CD4-positive, alpha-beta T cell (primary cell): Measurements from ENCODE around the gene SUGT1. TPM values are rescaled to one million over a fixed set of nuclear protein-coding genes. Genes with fewer than 3 reads are reported as not detected.

Source experiments
- ATAC-seq: fragments of 200-7000 bp; cut with Tn5 transposase; one replicate; pipeline ENCODE4 v1.10.0; 2022; ENCODE audit warnings: mild to moderate bottlenecking; ENCODE audit not compliant: poor library complexity
- CTCF ChIA-PET: fragments of 350-600 bp; sonication (Branson Sonifier 250); formaldehyde crosslinking; loops from one replicate; lab custom pipeline; 2021; ENCODE audit warnings: antibody characterized with exemption, inconsistent platforms; lab: Charles Lee
- POLR2A ChIA-PET: fragments of 350-600 bp; sonication (Branson Sonifier 250); formaldehyde crosslinking; loops from one replicate; lab custom pipeline; 2021; ENCODE audit warnings: antibody characterized with exemption, inconsistent platforms; lab: Charles Lee
- DNase-seq, 14 experiments: peaks; one replicate each; pipeline ENCODE4 v3.0.0-alpha.2; 2013 to 2020; ENCODE audit warnings: mixed read lengths in 2 of 14
- H3K27ac ChIP-seq, 2 donors: one replicate each; pipeline versions ENCODE4 v1.5.1 to v1.7.0; 2013; ENCODE audit warnings: low read length in 2 of 2, low read depth in 1 of 2, mild to moderate bottlenecking in 1 of 2
- H3K27me3 ChIP-seq, 2 experiments: 1 replicate in 1 of 2; 2 replicates in 1 of 2; pipeline versions ENCODE4 v1.6.1 to v1.7.0; 2013; ENCODE audit warnings: low read length in 2 of 2, control low read depth in 1 of 2, mild to moderate bottlenecking in 1 of 2, moderate library complexity in 1 of 2; ENCODE audit not compliant: insufficient read depth in 2 of 2, control insufficient read depth in 1 of 2
- H3K36me3 ChIP-seq: one replicate; pipeline ENCODE4 v1.6.1; 2013; ENCODE audit warnings: low read length, control low read depth; ENCODE audit not compliant: insufficient read depth
- H3K4me1 ChIP-seq: one replicate; pipeline ENCODE4 v1.6.1; 2013; ENCODE audit warnings: low read length, control low read depth; ENCODE audit not compliant: insufficient read depth
- H3K4me3 ChIP-seq: one replicate; pipeline ENCODE4 v1.5.1; 2013; ENCODE audit warnings: mild to moderate bottlenecking, low read length, moderate library complexity
- H3K9me3 ChIP-seq, 2 experiments: 1 replicate in 1 of 2; 2 replicates in 1 of 2; pipeline versions ENCODE4 v1.6.1 to v1.7.0; 2013; ENCODE audit warnings: low read length in 2 of 2, mild to moderate bottlenecking in 2 of 2, control low read depth in 1 of 2, moderate library complexity in 1 of 2; ENCODE audit not compliant: control insufficient read depth in 1 of 2, insufficient read depth in 1 of 2
- H3K27ac Mint-ChIP-seq: one replicate; pipeline ENCODE4 v1.8.0; 2020; ENCODE audit warnings: mixed read lengths
- H3K27me3 Mint-ChIP-seq: one replicate; pipeline ENCODE4 v1.8.0; 2021; ENCODE audit warnings: mixed read lengths
- H3K36me3 Mint-ChIP-seq: one replicate; pipeline ENCODE4 v1.8.0; 2021; ENCODE audit warnings: low read depth, mixed read lengths
- H3K4me1 Mint-ChIP-seq: one replicate; pipeline ENCODE4 v1.8.0; 2021; ENCODE audit warnings: low read depth, mixed read lengths
- H3K4me3 Mint-ChIP-seq: one replicate; pipeline ENCODE4 v1.8.0; 2020; ENCODE audit warnings: mild to moderate bottlenecking, mixed read lengths
- H3K9me3 Mint-ChIP-seq: one replicate; pipeline ENCODE4 v1.8.0; 2020; ENCODE audit warnings: mixed read lengths
- intact Hi-C, 2 experiments: fragments of 100-400 bp; cut with DNase I in 1 of 2; cut with micrococcal nuclease in 1 of 2; formaldehyde crosslinking; loops; one replicate each; pipeline versions ENCODE4 v1.15.1 to v1.9.0; 2023 to 2025; cut with DNase I, micrococcal nuclease
- total RNA-seq, 174 experiments: library from RNA in 2 of 174; stranded (reverse) in 2 of 174; gene quantifications; one replicate each; pipeline ENCODE4 v1.2.3 and lab custom pipeline; 2021 to 2026
- TF ChIP-seq, protein P1 (sequence below): fragments of 200-600 bp; IDR thresholded peaks from one replicate; pipeline ENCODE4 v1.8.0; 2022; ENCODE audit warnings: antibody characterized with exemption, mild to moderate bottlenecking

SUGT1 gene
- total RNA-seq, 2 experiments from 2014 or later = 18.5 to 20.1 TPM

DNA sequence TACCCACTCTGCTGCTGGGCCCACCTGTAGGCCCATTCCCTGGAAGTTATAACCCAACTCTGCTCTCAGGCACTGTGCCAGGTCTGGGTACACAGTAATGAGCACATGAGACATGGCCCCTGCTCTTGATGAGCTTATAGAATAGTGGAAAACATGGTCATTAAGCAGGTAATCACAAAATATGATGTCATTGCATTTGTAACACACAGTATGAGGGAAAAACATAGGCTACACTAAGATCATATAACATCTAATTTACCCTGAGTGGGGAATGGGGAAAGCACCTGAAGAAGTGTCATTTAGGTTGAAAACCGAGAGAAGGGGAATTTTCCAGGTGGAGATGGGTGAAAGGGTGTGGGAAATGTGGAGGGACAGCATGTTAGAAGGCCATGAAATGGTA lies 90.9 kb downstream of the SUGT1 start:
- Histone ChIP-seq H3K4me1 (peaks cover 7% of the 10 kb centered on the region), H3K27me3 (peaks cover 31 to 33% of the 10 kb centered on the region in 2 experiments), H3K9me3 (peaks cover 0 to 9% of the 10 kb centered on the region in 2 experiments), H3K27ac (no peak overlapping the region), H3K4me3 (no peak overlapping the region), H3K36me3 (no peaks in the 10 kb centered on the region)
- ATAC-seq (no peak), DNase-seq (no peak)
- H3K9me3 Mint-ChIP-seq = peaks cover 3% of the 10 kb centered on the region
- intact Hi-C loops = no loop called here
- H3K4me3 Mint-ChIP-seq = no peak overlapping the region
- H3K27ac Mint-ChIP-seq = no peak overlapping the region
- ChIA-PET CTCF (no interaction called here), POLR2A (no interaction called here)
- TF ChIP-seq, protein P1, sequence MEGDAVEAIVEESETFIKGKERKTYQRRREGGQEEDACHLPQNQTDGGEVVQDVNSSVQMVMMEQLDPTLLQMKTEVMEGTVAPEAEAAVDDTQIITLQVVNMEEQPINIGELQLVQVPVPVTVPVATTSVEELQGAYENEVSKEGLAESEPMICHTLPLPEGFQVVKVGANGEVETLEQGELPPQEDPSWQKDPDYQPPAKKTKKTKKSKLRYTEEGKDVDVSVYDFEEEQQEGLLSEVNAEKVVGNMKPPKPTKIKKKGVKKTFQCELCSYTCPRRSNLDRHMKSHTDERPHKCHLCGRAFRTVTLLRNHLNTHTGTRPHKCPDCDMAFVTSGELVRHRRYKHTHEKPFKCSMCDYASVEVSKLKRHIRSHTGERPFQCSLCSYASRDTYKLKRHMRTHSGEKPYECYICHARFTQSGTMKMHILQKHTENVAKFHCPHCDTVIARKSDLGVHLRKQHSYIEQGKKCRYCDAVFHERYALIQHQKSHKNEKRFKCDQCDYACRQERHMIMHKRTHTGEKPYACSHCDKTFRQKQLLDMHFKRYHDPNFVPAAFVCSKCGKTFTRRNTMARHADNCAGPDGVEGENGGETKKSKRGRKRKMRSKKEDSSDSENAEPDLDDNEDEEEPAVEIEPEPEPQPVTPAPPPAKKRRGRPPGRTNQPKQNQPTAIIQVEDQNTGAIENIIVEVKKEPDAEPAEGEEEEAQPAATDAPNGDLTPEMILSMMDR = no peak
- H3K27me3 Mint-ChIP-seq = peaks cover 66% of the 10 kb centered on the region
- H3K36me3 Mint-ChIP-seq = no peaks in the 10 kb centered on the region
- H3K4me1 Mint-ChIP-seq = no peaks in the 10 kb centered on the region

DNA sequence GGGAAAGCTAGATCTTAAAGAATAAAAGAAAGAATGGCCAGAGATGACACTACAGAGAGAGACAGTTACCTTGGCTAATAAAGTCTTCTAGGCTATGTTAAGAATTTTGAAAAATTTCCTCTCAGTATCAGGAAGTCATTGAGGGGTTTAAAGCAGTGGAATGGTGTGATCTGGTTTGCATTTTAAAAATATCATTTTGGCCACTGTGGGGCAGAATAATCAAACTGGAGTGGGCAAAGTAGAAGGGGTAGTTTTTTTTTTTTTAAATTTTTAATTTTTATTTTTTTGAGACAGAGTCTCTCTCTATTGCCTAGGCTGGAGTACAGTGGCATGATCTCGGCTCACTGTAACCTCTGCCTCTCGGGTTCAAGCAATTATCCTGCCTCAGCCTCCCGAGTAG lies 91.4 kb downstream of the SUGT1 start:
- Histone ChIP-seq H3K27ac (no peak overlapping the region), H3K9me3 (peaks cover 0 to 9% of the 10 kb centered on the region in 2 experiments), H3K4me3 (no peak overlapping the region), H3K36me3 (no peaks in the 10 kb centered on the region), H3K4me1 (peaks cover 5% of the 10 kb centered on the region), H3K27me3 (peaks cover 30 to 32% of the 10 kb centered on the region in 2 experiments)
- H3K36me3 Mint-ChIP-seq = no peaks in the 10 kb centered on the region
- POLR2A ChIA-PET = no interaction called here
- CTCF ChIA-PET = interaction anchor here (1.1 kb wide), 1 partner anchor 12 kb away, joined by 3 read pairs; no protein-coding TSS in a partner anchor
- ATAC-seq (no peak), DNase-seq (no peak)
- H3K9me3 Mint-ChIP-seq = peaks cover 3% of the 10 kb centered on the region
- H3K27ac Mint-ChIP-seq = no peak overlapping the region
- TF ChIP-seq, protein P1 = no peak
- H3K4me1 Mint-ChIP-seq = no peaks in the 10 kb centered on the region
- intact Hi-C loops = no loop called here
- peaks cover 69% of the 10 kb centered on the region for H3K27me3 Mint-ChIP-seq
- no peak overlapping the region for H3K4me3 Mint-ChIP-seq

DNA sequence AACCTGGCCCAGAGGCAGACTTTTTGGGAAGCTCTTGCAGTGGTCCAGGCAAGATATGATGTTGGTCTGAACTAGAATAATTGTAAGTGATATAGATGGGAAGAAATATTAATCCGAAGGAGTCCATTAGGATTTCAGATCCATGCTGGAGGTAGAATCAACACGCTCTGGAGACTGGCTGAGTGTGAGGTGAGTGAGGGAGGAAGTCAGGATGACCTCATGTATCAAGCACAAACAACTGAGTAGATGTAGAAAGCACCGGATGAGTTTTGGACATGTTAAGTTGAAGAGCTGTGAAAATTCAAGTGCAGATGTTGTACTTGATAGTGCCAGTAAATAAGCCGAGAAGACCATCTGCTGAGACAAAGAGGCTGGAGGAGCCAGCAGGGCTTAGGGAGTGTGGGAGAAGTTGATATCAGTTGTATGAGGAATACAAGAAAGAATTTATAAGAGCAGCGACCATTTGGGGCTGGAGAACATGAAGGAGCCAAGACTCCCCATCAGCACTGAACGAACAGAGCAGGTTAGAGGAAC lies 92.3 kb downstream of the SUGT1 start:
- no peaks in the 10 kb centered on the region for H3K9me3 ChIP-seq

More for the DNA sequence above, 92.3 kb downstream of the SUGT1 start:
- no peak for ATAC-seq
- H3K27me3 Mint-ChIP-seq = peaks cover 69% of the 10 kb centered on the region
- H3K9me3 Mint-ChIP-seq = peaks cover 3% of the 10 kb centered on the region
- H3K27ac Mint-ChIP-seq = no peak overlapping the region
- H3K36me3 Mint-ChIP-seq = no peaks in the 10 kb centered on the region
- DNase-seq = no peak
- Histone ChIP-seq H3K4me1 (no peaks in the 10 kb centered on the region), H3K4me3 (no peak overlapping the region), H3K27ac (no peak overlapping the region), H3K27me3 (peaks cover 23 to 25% of the 10 kb centered on the region in 2 experiments), H3K36me3 (no peaks in the 10 kb centered on the region)
- no peaks in the 10 kb centered on the region for H3K4me1 Mint-ChIP-seq
- H3K4me3 Mint-ChIP-seq = no peak overlapping the region
- POLR2A ChIA-PET = no interaction called here
- intact Hi-C loops = no loop called here
- TF ChIP-seq, protein P1 = no peak
- CTCF ChIA-PET = interaction anchor here (1.1 kb wide), 1 partner anchor 13 kb away, joined by 3 read pairs; no protein-coding TSS in a partner anchor
